K562 (cell line): ENCODE measurements around the gene HRH3. TPM values are rescaled to one million over a fixed set of nuclear protein-coding genes. Genes with fewer than 3 reads are reported as not detected.

Experiments
- CBX2 ChIP-seq: fragments of 200-600 bp; sonication (generic); IDR thresholded peaks from one replicate; pipeline ENCODE4 v1.6.1; 2012; ENCODE audit warnings: mild to moderate bottlenecking, low read length, inconsistent platforms; ENCODE audit not compliant: insufficient read depth, poor library complexity, severe bottlenecking
- CEBPZ ChIP-seq: fragments of 150-350 bp; IDR thresholded peaks from 2 replicates; pipeline ENCODE4 v1.6.1; 2014; ENCODE audit warnings: low read depth, mild to moderate bottlenecking, low read length, borderline replicate concordance
- CREB5 ChIP-seq: fragments of 250-450 bp; sonication (Bioruptor Pico); IDR thresholded peaks from 2 replicates; pipeline ENCODE4 v1.5.0; 2020; ENCODE audit warnings: mild to moderate bottlenecking
- E4F1 ChIP-seq: fragments of 250-450 bp; sonication (Bioruptor Pico); IDR thresholded peaks from 2 replicates; pipeline ENCODE4 v1.5.0; 2021; ENCODE audit warnings: mild to moderate bottlenecking, borderline replicate concordance
- GABPA ChIP-seq: fragments of 200-800 bp; sonication (Bioruptor generic); conservative IDR thresholded peaks from 2 replicates; pipeline ENCODE4 v1.6.1; 2016; ENCODE audit warnings: low read depth, missing genetic modification characterization, missing compliant biosample characterization
- HDAC8 ChIP-seq: fragments of 450-650 bp; IDR thresholded peaks from 2 replicates; pipeline ENCODE4 v1.6.1; 2016; ENCODE audit warnings: mild to moderate bottlenecking, missing genetic modification characterization, moderate library complexity, missing compliant biosample characterization
- MYNN ChIP-seq, 2 experiments: sonication (generic); formaldehyde crosslinking in 1 of 2; IDR thresholded peaks; 2 replicates each; pipeline versions ENCODE4 v1.5.0 to v1.6.1; 2016 to 2020; ENCODE audit warnings: antibody characterized with exemption in 1 of 2, missing genetic modification reagents in 1 of 2
- POLR2A ChIP-seq: fragments of 450-650 bp; conservative IDR thresholded peaks from 2 replicates; pipeline ENCODE4 v1.6.1; 2016
- PPARD ChIP-seq: fragments of 250-450 bp; sonication (Bioruptor Pico); IDR thresholded peaks from 2 replicates; pipeline ENCODE4 v1.8.0; 2022; ENCODE audit warnings: inconsistent platforms, mild to moderate bottlenecking, moderate library complexity
- ZC3H4 ChIP-seq: sonication (generic); formaldehyde crosslinking; IDR thresholded peaks from 2 replicates; pipeline ENCODE4 v1.9.0; 2021; ENCODE audit warnings: missing genetic modification reagents, borderline replicate concordance
- ZNF695 ChIP-seq: fragments of 450-650 bp; formaldehyde crosslinking; IDR thresholded peaks from 2 replicates; pipeline ENCODE4 v1.4.0; 2020; ENCODE audit warnings: mild to moderate bottlenecking, moderate library complexity
- ZSCAN29 ChIP-seq: fragments of 450-650 bp; IDR thresholded peaks from 2 replicates; pipeline ENCODE4 v1.6.1; 2017
- polyA plus RNA-seq, 8 experiments: library from polyadenylated mRNA; depleted of rRNA in 4 of 8; stranded (reverse) in 5 of 8; unstranded in 3 of 8; fragments of >200 nt; fragmentation: Nextera tagmentation in 2 of 8; fragmentation: Illumina TruSeq in 1 of 8; extraction: Ambion mirVana in 2 of 8; extraction: Trizol in 1 of 8; gene quantifications; 2 replicates each; pipeline versions ENCODE4 v1.2.1 to v1.2.3, GENCODE V29; 2011 to 2014; ENCODE audit warnings: inconsistent platforms in 1 of 8, missing spikeins in 1 of 8
- total RNA-seq, 7 experiments: library from RNA; depleted of rRNA in 6 of 7; stranded (reverse); fragments of >200 nt in 6 of 7; fragmentation: Illumina TruSeq in 2 of 7; extraction: Trizol in 2 of 7; gene quantifications; 2 replicates each; pipeline versions ENCODE4 v1.2.1 to v1.2.3, GENCODE V29; 2011 to 2021; ENCODE audit warnings: low replicate concordance in 1 of 7
- TF ChIP-seq, protein P1 (sequence below), 3 experiments: fragments of 200-800 bp in 1 of 3; sonication (Bioruptor generic) in 1 of 3; sonication (generic) in 1 of 3; formaldehyde crosslinking in 1 of 3; IDR thresholded peaks; 2 replicates each; pipeline versions ENCODE4 v1.6.1 to v1.8.0; 2016 to 2022; ENCODE audit warnings: mild to moderate bottlenecking in 2 of 3, missing compliant biosample characterization in 2 of 3, missing genetic modification characterization in 2 of 3, missing genetic modification reagents in 1 of 3
- TF ChIP-seq, protein P2 (sequence below): conservative IDR thresholded peaks from 2 replicates; pipeline ENCODE4 v1.6.1; 2011; ENCODE audit warnings: low read depth, mild to moderate bottlenecking, low read length; ENCODE audit not compliant: control insufficient read depth

Gene HRH3
- total and polyA plus RNA-seq, 9 of the 15 experiments (the other 6 are each of a cell fraction or from before 2014, with no cell fraction given): not detected

DNA sequence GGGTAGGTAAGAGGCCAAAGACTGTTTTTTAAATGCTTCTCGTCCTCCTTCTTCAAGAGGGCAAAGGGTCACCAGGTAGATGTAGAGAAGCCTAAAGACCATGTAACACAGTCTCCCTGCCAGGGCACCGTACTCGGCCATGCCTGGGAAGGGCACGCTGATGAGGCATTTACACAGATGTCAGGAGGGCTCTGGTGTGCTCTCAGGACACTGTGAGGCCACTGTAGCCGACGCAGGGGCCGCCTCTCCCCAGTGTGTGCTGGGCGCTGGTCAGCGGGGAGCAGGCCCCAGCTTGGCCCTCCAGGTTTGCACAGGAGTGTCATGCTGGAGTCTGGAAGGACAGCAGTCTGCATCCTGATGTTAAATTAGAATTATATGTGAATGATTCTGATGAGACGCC lies 44.4 kb downstream of the HRH3 start (continued):
- TF ChIP-seq CBX2 (no peak), CEBPZ (no peak), CREB5 (no peak), MYNN (IDR thresholded peaks at IDR 0.05) (no peak), MYNN (CRISPR knock-in tag; IDR thresholded peaks at IDR 0.05) (no peak), ZSCAN29 (no peak), E4F1 (CRISPR knock-in tag) (no peak), PPARD (CRISPR knock-in tag) (no peak), GABPA (no peak), HDAC8 (tag) (no peak), POLR2A (no peak), ZNF695 (no peak), ZC3H4 (CRISPR knock-in tag) (no peak)
- TF ChIP-seq, protein P1, sequence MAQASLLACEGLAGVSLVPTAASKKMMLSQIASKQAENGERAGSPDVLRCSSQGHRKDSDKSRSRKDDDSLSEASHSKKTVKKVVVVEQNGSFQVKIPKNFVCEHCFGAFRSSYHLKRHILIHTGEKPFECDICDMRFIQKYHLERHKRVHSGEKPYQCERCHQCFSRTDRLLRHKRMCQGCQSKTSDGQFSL (CRISPR knock-in tag; IDR thresholded peaks at IDR 0.05): no peak
- TF ChIP-seq, protein P1 (tag; IDR thresholded peaks at IDR 0.05): no peak
- TF ChIP-seq, protein P2, sequence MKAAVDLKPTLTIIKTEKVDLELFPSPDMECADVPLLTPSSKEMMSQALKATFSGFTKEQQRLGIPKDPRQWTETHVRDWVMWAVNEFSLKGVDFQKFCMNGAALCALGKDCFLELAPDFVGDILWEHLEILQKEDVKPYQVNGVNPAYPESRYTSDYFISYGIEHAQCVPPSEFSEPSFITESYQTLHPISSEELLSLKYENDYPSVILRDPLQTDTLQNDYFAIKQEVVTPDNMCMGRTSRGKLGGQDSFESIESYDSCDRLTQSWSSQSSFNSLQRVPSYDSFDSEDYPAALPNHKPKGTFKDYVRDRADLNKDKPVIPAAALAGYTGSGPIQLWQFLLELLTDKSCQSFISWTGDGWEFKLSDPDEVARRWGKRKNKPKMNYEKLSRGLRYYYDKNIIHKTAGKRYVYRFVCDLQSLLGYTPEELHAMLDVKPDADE: no peak
